ENCODE results near the gene MED27.
"Not testable (repeated sequence)": the region's sequence is repeated elsewhere in the genome, so short reads cannot be mapped to it uniquely, and the experiment has no call there.

Gene MED27

DNA sequence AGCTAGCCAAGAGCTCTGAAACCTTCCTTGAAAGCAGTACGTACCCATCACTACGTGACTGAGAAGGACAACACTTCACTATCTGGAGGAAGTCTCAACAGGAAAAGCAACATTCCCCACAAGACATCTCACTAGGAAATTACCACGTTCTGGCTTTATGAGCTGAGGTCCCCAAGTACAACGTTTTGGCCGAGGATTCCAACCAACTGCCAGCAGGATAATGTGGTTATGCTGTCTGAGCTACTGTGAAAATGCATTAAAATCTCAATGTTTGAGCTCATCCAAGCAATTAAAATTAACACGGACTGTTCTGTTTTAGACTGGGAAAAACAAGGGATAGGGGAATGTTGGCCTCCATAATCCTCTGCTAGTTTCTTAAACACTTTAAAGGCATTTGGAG lies 16.4 kb downstream of the MED27 start:
- TF ChIP-seq ZFX (IDR thresholded peaks at IDR 0.05): no peak
- TF ChIP-seq, protein P1, sequence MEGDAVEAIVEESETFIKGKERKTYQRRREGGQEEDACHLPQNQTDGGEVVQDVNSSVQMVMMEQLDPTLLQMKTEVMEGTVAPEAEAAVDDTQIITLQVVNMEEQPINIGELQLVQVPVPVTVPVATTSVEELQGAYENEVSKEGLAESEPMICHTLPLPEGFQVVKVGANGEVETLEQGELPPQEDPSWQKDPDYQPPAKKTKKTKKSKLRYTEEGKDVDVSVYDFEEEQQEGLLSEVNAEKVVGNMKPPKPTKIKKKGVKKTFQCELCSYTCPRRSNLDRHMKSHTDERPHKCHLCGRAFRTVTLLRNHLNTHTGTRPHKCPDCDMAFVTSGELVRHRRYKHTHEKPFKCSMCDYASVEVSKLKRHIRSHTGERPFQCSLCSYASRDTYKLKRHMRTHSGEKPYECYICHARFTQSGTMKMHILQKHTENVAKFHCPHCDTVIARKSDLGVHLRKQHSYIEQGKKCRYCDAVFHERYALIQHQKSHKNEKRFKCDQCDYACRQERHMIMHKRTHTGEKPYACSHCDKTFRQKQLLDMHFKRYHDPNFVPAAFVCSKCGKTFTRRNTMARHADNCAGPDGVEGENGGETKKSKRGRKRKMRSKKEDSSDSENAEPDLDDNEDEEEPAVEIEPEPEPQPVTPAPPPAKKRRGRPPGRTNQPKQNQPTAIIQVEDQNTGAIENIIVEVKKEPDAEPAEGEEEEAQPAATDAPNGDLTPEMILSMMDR (conservative IDR thresholded peaks at IDR 0.05): no peak
- H3K27ac ChIP-seq: no peak overlapping the region

DNA sequence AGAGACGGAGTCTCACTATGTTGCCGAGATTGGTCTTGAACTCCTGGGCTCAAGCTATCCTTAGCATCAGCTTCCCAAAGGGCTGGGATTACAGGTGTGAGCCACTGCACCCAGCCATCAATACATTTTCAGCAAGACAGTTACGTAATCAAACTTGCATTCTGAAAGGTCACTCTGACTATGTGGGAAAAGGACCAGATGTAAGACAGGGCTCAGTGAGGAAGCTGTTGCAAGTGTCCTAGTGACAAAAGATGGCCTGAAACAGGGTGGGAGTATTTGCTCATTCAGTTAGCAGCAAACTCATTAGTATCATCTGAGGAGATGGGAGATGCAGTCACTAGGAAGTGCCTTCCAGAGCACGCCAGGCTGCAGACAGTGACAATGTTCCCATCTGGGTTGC lies 16.9 kb downstream of the MED27 start:
- TF ChIP-seq, protein P1 (conservative IDR thresholded peaks at IDR 0.05): no peak
- no peak for TF ChIP-seq ZFX (IDR thresholded peaks at IDR 0.05)
- H3K27ac ChIP-seq: no peak overlapping the region

DNA sequence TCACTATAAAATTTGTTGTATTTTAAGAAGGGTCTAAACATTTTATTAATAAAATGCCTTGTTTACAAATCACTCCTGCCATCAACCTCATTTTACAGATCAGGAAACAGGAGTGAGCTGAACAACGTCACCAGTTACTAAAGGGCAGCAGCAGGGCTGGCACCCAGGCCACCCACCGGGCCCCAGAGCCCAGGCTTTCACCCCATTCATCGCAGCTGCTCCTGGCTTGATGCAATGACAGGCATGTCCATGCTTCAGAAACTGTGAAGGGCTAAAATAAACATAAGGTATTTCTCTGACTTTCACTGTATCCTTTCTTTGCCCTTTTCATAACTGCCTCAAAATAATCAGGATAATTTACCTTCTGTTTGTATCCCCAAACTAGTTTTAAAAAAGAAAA lies 18.1 kb downstream of the MED27 start:
- no peak overlapping the region for H3K27ac ChIP-seq

DNA sequence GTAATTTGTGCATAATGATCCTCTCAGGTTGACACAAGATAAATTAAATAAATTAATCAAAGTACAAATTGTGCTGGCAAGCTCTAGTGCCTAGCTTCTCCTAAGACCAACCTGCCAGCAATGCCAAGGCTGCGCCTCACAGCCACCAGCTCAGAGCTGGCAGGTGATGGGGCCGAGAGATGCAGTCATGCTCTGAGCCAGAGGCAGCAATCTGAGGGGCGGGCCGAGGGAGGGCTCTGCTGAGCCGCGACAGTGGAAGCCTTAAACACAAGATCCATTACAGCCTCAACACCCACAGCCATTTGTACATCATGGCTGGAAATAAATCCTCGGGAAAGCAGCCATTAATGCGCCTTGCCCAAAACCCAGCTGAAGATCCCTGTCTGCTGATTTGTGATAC lies 20.3 kb downstream of the MED27 start:
- TF ChIP-seq, protein P1 (conservative IDR thresholded peaks at IDR 0.05): no peak
- no peak for TF ChIP-seq ZFX (IDR thresholded peaks at IDR 0.05)
- H3K27ac ChIP-seq: no peak overlapping the region

More for the DNA sequence above, 18.1 kb downstream of the MED27 start:
- TF ChIP-seq ZFX (IDR thresholded peaks at IDR 0.05): no peak
- TF ChIP-seq, protein P1 (conservative IDR thresholded peaks at IDR 0.05): no peak

DNA sequence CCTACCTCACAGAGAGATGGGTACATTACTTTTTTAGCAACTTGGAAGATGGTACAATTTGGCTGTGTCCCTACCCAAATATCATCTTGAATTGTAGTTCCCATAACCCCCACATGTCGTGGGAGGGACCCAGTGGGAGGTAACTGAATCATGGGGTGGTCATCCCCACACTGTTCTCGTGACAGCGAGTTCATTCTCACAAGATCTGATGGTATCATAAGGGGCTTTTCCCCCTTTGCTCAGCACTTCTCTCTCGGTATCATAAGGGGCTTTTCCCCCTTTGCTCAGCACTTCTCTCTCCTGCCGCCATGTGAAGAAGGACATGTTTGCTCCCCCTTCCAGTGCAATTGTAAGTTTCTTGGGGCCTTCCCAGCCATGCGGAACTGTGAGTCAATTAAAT lies 21.4 kb downstream of the MED27 start:
- H3K27ac ChIP-seq: not testable (repeated sequence)

DNA sequence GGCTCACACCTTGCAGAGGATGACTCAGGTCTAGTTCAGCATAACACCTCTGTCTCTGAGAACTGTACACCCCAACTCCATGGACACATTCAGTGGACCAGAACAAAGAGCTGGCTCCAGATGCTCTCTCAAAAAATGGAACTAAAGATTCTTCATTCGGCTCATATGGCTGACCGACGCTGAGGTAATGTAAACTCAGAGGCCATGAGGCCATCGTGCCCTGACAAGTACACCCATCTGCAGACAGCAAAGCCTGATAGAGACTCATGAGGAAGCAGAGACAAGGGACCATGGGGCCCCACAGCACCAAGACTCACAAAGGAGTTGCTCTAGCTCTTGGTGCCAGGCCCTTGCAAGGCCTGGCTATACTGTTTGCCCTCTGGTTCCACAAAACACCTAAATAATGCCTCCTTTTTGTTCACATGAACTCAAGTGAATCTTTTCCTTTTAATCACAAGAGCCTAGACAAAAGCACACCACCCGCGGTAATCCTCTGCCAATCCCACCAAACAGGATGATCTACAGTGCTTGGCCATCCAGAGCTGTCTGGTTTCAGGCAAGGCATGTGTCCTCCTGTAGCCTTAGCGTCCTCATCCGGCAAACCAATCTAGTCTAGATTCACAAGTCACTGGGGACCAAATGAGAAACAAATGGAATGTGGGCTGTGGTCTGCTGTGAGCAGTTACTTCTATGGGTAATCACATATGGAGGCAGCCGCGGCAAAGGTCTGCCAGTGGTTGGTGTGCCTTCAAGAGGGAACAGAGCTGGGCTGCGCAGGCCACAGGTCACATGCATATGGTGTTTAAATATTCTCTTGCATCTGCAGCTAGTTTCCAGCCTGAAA lies 22.7 kb downstream of the MED27 start:
- TF ChIP-seq, protein P1 (conservative IDR thresholded peaks at IDR 0.05): no peak
- no peak for TF ChIP-seq ZFX (IDR thresholded peaks at IDR 0.05)
- no peak overlapping the region for H3K27ac ChIP-seq

DNA sequence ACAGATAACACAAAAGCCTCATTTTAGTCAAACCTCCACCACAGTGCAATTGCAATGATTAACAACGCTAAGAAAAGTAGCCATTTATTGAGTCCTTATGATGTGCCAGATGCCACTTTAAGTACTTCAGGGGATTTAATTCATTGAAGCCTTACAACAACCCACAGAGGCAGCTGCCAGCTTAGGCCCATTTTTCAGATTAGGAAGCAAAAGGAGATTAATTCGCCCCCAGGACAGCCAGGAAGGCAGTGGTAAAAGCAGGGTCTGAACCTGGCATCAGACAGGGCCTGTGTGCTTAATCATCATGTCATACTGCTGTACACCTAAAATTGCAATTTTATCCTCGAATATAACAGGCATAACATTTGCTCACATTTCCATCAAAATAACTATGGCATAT lies 23.9 kb downstream of the MED27 start:
- TF ChIP-seq ZFX (IDR thresholded peaks at IDR 0.05): no peak
- TF ChIP-seq, protein P1 (conservative IDR thresholded peaks at IDR 0.05): no peak
- no peak overlapping the region for H3K27ac ChIP-seq

DNA sequence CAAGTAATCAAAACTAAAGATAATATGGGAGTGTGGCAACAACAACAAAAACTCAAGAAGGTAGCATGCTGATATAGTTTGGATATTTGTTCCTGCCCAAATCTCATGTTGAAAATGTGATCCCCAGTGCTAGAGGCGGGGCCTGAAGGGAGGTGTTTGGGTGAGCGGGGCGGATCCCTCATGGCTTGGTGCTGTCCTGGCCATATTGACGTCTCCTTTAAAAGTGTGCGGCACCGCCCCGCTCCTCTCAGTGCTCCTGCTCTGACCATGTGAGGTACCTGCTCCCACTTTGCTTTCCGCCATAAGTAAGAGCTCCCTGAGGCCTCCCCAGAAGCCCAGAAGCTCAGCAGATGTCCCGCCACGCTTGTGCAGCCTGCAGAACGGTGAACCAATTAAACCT lies 25.6 kb downstream of the MED27 start:
- TF ChIP-seq, protein P1 (conservative IDR thresholded peaks at IDR 0.05): no peak
- TF ChIP-seq ZFX (IDR thresholded peaks at IDR 0.05): no peak
- H3K27ac ChIP-seq: no peak overlapping the region

All from C4-2B (cell line).